ENCODE measurements around the gene MACF1. TPM values are rescaled to one million over a fixed set of nuclear protein-coding genes. Genes with fewer than 3 reads are reported as not detected.
"Not testable (repeated sequence)": the region's sequence is repeated elsewhere in the genome, so short reads cannot be mapped to it uniquely, and the experiment has no call there.

MACF1 gene
- total RNA-seq, 3 donors from 2014 or later: 104 to 128 (median 120) TPM

GRCh38 chr1:39500862-39501389 lies 296.4 kb downstream of the MACF1 start:
- DNase-seq (no peak), ATAC-seq (no peak)
- Mint-ChIP-seq H3K36me3 (ENCODE audit: insufficient read depth) (no peaks in the 10 kb centered on the region), H3K9me3 (no peaks in the 10 kb centered on the region), H3K27me3 (ENCODE audit: low read depth) (peaks cover 4% of the 10 kb centered on the region), H3K4me3 (no peak overlapping the region), H3K4me1 (ENCODE audit: low read depth) (no peaks in the 10 kb centered on the region)

GRCh38 chr1:39501666-39502065 lies 297.2 kb downstream of the MACF1 start:
- no peaks in the 10 kb centered on the region for H3K9me3 Mint-ChIP-seq
- H3K27me3 Mint-ChIP-seq (ENCODE audit: low read depth): peaks cover 2% of the 10 kb centered on the region
- no peak for ATAC-seq
- H3K4me3 Mint-ChIP-seq: no peak overlapping the region
- no peak for DNase-seq
- no peaks in the 10 kb centered on the region for H3K36me3 Mint-ChIP-seq (ENCODE audit: insufficient read depth)
- H3K4me1 Mint-ChIP-seq (ENCODE audit: low read depth): no peaks in the 10 kb centered on the region

GRCh38 chr1:39504436-39504835 lies 299.9 kb downstream of the MACF1 start:
- not testable (repeated sequence) for H3K4me1 Mint-ChIP-seq (ENCODE audit: low read depth); H3K9me3 Mint-ChIP-seq; DNase-seq; H3K27me3 Mint-ChIP-seq (ENCODE audit: low read depth); H3K4me3 Mint-ChIP-seq; ATAC-seq; H3K36me3 Mint-ChIP-seq (ENCODE audit: insufficient read depth)

GRCh38 chr1:39505289-39505688 lies 300.8 kb downstream of the MACF1 start:
- peaks cover 12% of the 10 kb centered on the region for H3K4me1 Mint-ChIP-seq (ENCODE audit: low read depth)
- no peaks in the 10 kb centered on the region for H3K9me3 Mint-ChIP-seq
- H3K27me3 Mint-ChIP-seq (ENCODE audit: low read depth): no peaks in the 10 kb centered on the region
- no peaks in the 10 kb centered on the region for H3K36me3 Mint-ChIP-seq (ENCODE audit: insufficient read depth)
- DNase-seq (no peak), ATAC-seq (no peak)
- H3K4me3 Mint-ChIP-seq: no peak overlapping the region

- H3K36me3 Mint-ChIP-seq (ENCODE audit: insufficient read depth): no peaks in the 10 kb centered on the region
- no peak overlapping the region for H3K4me3 Mint-ChIP-seq
- H3K27me3 Mint-ChIP-seq (ENCODE audit: low read depth): no peaks in the 10 kb centered on the region
- DNase-seq: no peak
- ATAC-seq: no peak
- H3K9me3 Mint-ChIP-seq: no peaks in the 10 kb centered on the region
- H3K4me1 Mint-ChIP-seq (ENCODE audit: low read depth): peaks cover 17% of the 10 kb centered on the region
These were observed 302.9 kb downstream of the MACF1 start for GRCh38 chr1:39507230-39507928.

GRCh38 chr1:39508266-39508665 lies 303.8 kb downstream of the MACF1 start:
- ATAC-seq (no peak), DNase-seq (no peak)
- Mint-ChIP-seq H3K4me3 (no peak overlapping the region), H3K36me3 (ENCODE audit: insufficient read depth) (no peaks in the 10 kb centered on the region), H3K4me1 (ENCODE audit: low read depth) (peaks cover 17% of the 10 kb centered on the region), H3K27me3 (ENCODE audit: low read depth) (no peaks in the 10 kb centered on the region), H3K9me3 (no peaks in the 10 kb centered on the region)

- Mint-ChIP-seq H3K4me1 (ENCODE audit: low read depth) (peaks cover 17% of the 10 kb centered on the region), H3K27me3 (ENCODE audit: low read depth) (no peaks in the 10 kb centered on the region), H3K9me3 (no peaks in the 10 kb centered on the region), H3K4me3 (no peak overlapping the region), H3K36me3 (ENCODE audit: insufficient read depth) (no peaks in the 10 kb centered on the region)
- DNase-seq (no peak), ATAC-seq (no peak)
These were observed 304.4 kb downstream of the MACF1 start for GRCh38 chr1:39508857-39509305.

- ATAC-seq (peak; percentile 10 to 18), DNase-seq (no peak)
- no peaks in the 10 kb centered on the region for H3K9me3 Mint-ChIP-seq
- H3K4me3 Mint-ChIP-seq: peak overlapping the region; percentile 39
- no peaks in the 10 kb centered on the region for H3K36me3 Mint-ChIP-seq (ENCODE audit: insufficient read depth)
- peaks cover 17% of the 10 kb centered on the region for H3K4me1 Mint-ChIP-seq (ENCODE audit: low read depth)
- H3K27me3 Mint-ChIP-seq (ENCODE audit: low read depth): no peaks in the 10 kb centered on the region
These were observed 305.0 kb downstream of the MACF1 start for GRCh38 chr1:39509360-39510009.

- not testable (repeated sequence) for ATAC-seq, H3K4me3 Mint-ChIP-seq
These were observed 306.2 kb downstream of the MACF1 start for GRCh38 chr1:39510570-39511186.

GRCh38 chr1:39511477-39511876 lies 307.0 kb downstream of the MACF1 start:
- H3K36me3 Mint-ChIP-seq (ENCODE audit: insufficient read depth); DNase-seq: not testable (repeated sequence)

More at GRCh38 chr1:39510570-39511186, 306.2 kb downstream of the MACF1 start:
- not testable (repeated sequence) for H3K36me3 Mint-ChIP-seq (ENCODE audit: insufficient read depth); H3K9me3 Mint-ChIP-seq; DNase-seq; H3K27me3 Mint-ChIP-seq (ENCODE audit: low read depth)
- H3K4me1 Mint-ChIP-seq (ENCODE audit: low read depth): peaks cover 19% of the 10 kb centered on the region

GRCh38 chr1:39512234-39512847 lies 307.8 kb downstream of the MACF1 start:
- not testable (repeated sequence) for H3K4me3 Mint-ChIP-seq; H3K27me3 Mint-ChIP-seq (ENCODE audit: low read depth); H3K9me3 Mint-ChIP-seq; DNase-seq; H3K36me3 Mint-ChIP-seq (ENCODE audit: insufficient read depth)
- peak; percentile 19 to 20 for ATAC-seq
- H3K4me1 Mint-ChIP-seq (ENCODE audit: low read depth): peaks cover 19% of the 10 kb centered on the region

More at GRCh38 chr1:39511477-39511876, 307.0 kb downstream of the MACF1 start:
- not testable (repeated sequence) for H3K9me3 Mint-ChIP-seq; ATAC-seq; H3K27me3 Mint-ChIP-seq (ENCODE audit: low read depth); H3K4me3 Mint-ChIP-seq
- H3K4me1 Mint-ChIP-seq (ENCODE audit: low read depth): peaks cover 19% of the 10 kb centered on the region

- ATAC-seq: peak; percentile 56
- not testable (repeated sequence) for H3K36me3 Mint-ChIP-seq (ENCODE audit: insufficient read depth); H3K4me3 Mint-ChIP-seq; H3K4me1 Mint-ChIP-seq (ENCODE audit: low read depth); H3K27me3 Mint-ChIP-seq (ENCODE audit: low read depth); DNase-seq; H3K9me3 Mint-ChIP-seq
These were observed 310.2 kb downstream of the MACF1 start for GRCh38 chr1:39514710-39515124.

GRCh38 chr1:39515131-39516086 lies 310.9 kb downstream of the MACF1 start:
- H3K4me3 Mint-ChIP-seq: peak overlapping the region; percentile 59
- H3K36me3 Mint-ChIP-seq (ENCODE audit: insufficient read depth); H3K27me3 Mint-ChIP-seq (ENCODE audit: low read depth); H3K4me1 Mint-ChIP-seq (ENCODE audit: low read depth); H3K9me3 Mint-ChIP-seq: not testable (repeated sequence)
- ATAC-seq: peak; percentile 36 to 63
- DNase-seq: peak; percentile 23

All from activated T-cell treated with anti-CD3 and anti-CD28 coated beads, Interleukin-2, amount 50 U/mL, for 4 hours (primary cell).